OCI-M2 (cell line): ENCODE data around the gene TMPRSS4.

ENCODE experiments used
- DNase-seq: peaks from one replicate; lab custom pipeline; 2025; ENCODE audit not compliant: unreplicated experiment; lab: John Stamatoyannopoulos, UW

The TMPRSS4 gene

GRCh38 chr11:118076754-118077281, at the start of gene TMPRSS4:
TMPRSS4 (plus strand) TSS chr11:118077078; CDS start chr11:118077303, 225 bp downstream.
- DNase-seq = no peak

- no peak for DNase-seq
These were observed 49.2 kb upstream of the TMPRSS4 start for GRCh38 chr11:118027694-118028093.

DNA sequence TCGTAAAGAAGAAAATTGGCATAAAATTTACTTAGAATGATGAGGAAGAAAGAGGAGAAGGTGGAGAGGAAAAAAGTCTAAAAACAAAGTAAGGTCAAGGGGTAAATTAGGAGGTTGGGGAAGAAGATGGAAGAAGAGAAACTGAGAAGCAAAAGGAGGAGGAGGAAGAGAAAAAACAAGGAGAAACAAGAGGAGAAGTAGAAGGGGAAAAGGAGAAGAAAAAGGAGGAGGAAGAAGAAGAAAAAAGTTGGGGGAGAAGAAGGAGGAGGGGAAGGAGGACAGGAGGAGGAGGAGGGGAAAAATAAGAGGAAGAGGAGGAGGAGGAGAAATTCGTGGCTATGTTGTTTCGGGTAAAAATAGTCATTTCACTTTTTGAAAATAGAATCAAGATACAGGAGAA, 48.3 kb upstream of the TMPRSS4 start:
- DNase-seq = no peak

DNA sequence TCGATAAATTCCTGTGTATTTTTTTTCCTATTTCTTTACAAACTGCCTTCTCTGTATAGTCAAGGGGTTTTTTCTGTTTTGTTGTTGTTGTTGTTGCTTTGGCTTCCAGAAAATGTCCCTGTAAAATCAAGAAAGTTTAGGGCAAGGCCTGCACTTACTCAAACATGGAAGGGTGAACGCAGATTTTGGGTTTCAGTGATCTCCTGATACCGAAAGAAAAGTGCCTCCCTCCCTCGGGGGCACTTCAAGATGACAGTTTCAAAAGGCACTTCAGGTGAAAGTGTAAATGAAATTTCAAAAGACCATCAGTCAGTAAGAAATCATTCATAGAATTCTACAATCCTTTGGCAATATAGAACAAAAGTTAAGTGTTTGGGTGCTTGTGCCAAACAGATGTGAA, 43.4 kb upstream of the TMPRSS4 start:
- no peak for DNase-seq

DNA sequence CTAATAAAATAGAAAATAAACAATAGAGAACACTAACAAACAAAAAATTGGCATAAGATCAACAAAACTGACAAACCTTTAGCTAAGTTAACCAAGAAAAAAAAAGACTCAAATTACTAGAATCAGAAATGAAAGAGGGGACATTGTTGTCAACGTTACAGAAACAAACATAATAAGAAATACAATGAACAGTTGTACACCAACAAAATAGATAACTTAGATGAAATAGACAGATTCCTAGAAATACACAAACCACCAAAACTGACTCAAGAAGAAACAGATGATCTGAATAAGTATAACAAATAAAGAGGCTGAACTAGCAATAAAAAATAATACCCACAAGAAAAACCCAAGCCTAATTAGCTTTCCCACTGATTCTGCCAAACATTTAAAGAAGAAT, 34.7 kb upstream of the TMPRSS4 start:
- no peak for DNase-seq

GRCh38 chr11:118042796-118043195, 34.1 kb upstream of the TMPRSS4 start:
- no peak for DNase-seq

GRCh38 chr11:118045191-118045590, 31.7 kb upstream of the TMPRSS4 start:
- DNase-seq = no peak

- no peak for DNase-seq
These were observed 30.6 kb upstream of the TMPRSS4 start for GRCh38 chr11:118046051-118046963.

- no peak for DNase-seq
These were observed 29.7 kb upstream of the TMPRSS4 start for GRCh38 chr11:118046964-118047700.

DNA sequence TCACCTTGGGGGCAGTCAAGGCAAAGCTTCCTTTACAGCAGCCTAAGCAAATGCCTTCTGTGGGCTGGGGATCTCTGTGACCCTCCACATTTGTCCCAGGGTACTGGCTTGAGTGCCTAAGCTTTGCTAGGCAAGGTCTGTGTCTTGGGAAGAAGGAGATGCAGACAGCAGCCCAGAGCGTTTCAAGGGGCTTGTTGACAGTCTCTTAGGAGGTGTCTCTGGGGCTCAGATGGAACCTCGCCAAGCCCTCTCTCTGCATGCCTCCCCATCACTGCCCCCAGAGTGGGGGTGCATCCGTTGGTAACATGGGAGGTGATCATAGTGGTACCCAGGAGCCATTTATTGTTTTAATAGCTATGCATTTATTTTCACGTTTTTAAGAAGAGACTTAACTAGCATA, 29.1 kb upstream of the TMPRSS4 start:
- DNase-seq = no peak

- no peak for DNase-seq
These were observed 28.2 kb upstream of the TMPRSS4 start for GRCh38 chr11:118048472-118049370.

DNA sequence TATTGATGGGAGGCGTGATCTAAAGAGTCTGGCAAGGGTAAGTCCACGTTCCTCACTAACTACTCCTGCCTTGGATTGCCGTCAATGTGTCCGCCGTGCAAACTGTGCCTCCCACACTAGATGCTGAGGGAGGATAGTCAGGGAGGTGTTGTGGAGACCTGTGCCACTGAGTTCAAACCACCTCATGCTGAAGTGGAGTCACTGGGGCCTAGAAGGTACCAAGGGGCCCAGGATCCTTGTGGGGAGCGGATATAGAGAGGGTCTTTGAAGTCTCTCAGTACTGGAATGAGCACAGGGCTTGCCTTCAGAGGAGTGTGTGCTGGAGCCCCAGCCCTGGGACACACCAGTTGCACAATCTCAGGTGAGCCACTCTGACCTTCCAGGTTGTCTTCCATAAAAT, 27.1 kb upstream of the TMPRSS4 start:
- DNase-seq = no peak

DNA sequence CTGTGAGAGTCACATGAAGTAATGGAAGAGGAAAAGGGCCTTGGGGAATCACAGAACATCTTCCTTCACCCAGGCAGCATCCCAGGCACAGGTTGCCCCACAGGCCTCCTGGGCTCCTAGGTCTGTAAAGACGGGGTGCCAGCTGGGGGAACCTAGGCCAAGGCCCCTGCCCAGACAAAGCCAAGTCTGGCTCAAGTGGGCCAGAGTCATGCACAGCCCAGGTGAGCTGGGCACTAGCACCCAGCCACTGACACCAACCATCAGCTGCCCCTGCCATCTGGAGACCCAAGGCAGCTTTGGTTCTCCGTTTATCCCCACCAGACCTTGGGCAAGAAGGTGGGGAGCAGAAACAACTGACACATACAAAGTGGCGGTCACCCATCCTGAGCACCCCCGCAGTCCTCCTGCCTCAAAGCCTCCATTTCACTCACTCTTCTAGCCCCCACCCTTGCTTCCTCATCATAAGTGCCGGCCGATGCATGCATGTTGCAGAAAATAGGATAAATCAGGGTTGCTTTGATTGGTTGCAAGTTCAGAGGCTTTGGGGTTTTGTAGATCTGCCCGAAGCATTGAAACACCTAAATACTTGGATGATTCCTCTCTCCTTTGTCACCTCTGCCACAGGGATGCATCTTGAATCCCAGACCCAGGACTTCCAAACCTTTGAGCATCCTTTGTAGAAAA, 26.5 kb upstream of the TMPRSS4 start:
- DNase-seq = no peak

- DNase-seq = no peak
These were observed 25.7 kb upstream of the TMPRSS4 start for GRCh38 chr11:118051136-118051610.

- no peak for DNase-seq
These were observed 25.0 kb upstream of the TMPRSS4 start for GRCh38 chr11:118051611-118052461.

DNA sequence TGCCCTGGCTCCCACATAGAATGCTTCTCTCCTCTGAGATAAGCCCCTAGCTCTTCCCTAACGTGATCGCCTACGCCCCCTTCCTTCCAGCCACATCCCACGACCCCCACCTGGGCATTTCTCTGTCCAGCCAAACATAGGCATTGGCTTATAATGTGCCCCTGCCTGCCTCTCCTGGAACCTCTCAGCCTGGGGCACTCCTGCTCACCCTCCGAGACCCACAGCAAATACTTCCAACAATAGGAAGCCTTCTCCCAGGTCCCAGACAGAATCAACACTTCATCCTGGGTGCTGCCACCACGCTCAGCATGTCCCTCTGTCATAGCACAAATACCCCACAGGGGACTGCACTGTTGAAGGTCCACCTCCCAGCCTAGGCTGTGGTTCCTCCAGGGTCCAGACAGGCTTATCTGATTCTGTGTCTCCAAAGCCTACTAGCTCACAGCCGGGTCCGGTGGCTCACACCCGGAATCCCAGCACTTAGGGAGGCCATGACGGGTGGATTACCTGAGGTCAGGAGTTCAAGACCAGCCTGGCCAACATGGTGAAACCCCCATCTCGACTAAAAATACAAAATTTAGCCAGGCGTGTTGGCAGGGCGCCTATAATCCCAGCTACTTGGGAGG, 24.2 kb upstream of the TMPRSS4 start:
- no peak for DNase-seq

DNA sequence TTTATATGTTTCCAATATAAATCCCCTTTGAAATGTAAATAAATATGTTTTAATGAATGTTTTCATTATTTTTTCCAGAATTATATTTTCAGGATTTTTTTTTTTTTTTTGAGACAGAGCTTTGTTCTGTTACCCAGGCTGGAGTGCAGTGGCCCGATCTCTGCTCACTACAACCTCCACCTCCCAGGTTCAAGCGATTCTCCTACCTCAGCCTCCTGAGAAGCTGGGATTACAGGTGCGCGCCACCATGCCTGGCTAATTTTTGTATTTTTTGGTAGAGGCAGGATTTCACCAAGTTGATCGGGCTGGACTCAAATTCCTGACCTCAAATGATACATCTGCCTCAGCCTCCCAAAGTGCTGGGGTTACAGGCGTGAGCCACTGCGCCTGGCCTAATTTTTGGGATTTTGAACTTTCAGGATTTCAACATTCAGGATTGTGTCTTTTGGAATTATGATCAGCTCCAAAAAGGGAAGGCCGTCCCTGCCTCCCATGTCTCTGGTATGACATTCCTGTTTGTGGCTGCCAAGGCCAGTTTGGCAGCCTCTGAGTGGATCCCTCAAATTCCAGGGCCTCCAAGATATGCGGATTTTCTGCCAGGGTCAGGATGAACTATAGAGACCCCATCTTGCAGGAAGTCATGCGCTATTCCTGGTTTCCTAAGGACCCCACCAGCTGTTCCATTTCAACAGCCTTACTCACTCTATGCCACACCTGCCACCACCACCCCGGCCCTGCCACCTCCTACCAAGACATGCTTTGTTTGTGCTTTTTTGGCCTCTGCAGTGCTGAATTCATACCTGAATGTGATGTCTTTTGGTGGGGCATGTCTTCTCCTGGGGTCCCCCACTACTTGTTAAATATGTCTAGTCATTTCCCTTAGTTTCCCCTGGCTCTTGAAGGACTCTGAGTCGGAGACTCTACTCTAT, 21.9 kb upstream of the TMPRSS4 start:
- DNase-seq = no peak

DNA sequence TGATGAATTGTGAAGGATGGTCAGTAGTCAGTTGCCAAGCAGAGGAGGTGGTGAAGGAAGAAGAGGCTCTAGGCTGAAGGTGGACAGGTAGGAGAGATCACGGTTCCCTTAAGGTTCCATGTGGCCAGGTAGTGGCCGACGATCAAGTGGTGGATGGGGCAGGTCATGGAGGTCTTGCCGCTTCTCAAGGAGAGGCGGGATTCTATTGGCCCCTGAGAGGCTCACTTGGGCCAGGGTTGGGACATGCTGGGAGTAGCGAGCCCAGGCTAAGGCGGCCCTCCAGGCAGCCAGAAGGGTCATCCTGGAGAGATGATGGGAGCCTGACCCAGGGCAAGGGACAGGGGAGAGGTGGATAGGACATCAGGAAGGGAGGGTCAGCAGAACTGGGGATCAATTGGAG, 20.9 kb upstream of the TMPRSS4 start:
- DNase-seq = no peak
